Activated T-cell treated with anti-CD3 and anti-CD28 coated beads, Interleukin-2, amount 50 U/mL, for 48 hours (primary cell): Measurements from ENCODE around the gene TANGO6.

Experiments used
- DNase-seq, 2 experiments: peaks; one replicate each; pipeline ENCODE4 v3.0.0-alpha.2; 2020

TANGO6 gene

DNA sequence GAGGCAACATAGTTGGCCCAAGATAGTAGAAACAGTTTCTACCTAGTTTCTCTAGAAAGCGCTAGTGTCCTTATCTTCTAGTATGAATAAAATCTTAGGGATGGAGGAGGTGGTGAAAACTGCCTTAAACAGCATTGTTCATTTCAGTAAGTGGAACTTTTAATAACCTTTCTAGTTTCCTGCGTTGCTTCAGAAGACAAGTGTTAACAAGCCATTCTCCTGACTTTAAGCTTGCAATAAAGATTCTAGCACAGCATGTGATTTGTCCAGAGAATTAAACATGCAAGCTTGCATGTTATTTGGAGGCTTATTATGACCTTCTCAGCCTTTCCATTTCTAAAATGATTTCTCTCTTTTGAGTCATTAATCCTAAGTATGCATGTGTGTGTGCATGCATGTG is 72.3 kb downstream of the TANGO6 start:
- DNase-seq: no peak

DNA sequence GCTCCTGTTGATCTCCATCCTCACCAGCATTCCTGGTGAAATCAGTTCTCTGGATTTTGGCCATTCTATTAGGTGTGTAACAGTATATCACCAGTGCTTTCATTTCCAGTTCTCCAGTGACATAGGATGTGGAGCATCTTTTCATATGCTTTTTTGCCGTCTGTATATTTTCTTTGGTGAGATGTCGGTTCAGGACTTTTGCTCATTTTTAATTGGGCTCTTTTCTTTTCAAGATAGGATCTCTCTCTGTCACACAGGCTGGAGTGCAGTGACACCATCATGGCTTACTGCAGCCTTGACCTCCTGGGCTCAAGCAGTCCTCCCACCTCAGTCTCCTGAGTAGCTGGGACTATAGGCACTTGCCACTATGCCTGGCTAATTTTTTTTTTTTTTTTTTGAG is 74.2 kb downstream of the TANGO6 start:
- DNase-seq: no peak

DNA sequence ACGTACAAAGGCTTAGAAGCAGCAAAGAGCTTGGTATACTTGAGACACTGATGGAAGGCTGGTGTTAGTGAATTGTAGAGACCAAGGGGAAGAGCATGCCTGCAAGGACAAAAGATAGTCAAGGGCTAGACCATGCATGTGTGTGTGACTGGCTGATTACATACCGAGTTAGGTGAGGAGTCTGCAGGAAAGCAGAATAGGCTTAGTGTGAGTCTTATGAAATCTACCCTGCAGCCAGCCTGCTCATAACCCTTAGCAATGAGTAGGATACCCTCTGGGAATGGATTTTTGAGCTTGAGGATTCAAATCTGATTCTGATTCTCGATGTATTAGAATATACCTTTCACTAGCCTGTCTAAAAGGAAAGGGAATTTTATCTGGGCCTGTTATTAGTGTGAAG is 77.0 kb downstream of the TANGO6 start:
- no peak for DNase-seq

DNA sequence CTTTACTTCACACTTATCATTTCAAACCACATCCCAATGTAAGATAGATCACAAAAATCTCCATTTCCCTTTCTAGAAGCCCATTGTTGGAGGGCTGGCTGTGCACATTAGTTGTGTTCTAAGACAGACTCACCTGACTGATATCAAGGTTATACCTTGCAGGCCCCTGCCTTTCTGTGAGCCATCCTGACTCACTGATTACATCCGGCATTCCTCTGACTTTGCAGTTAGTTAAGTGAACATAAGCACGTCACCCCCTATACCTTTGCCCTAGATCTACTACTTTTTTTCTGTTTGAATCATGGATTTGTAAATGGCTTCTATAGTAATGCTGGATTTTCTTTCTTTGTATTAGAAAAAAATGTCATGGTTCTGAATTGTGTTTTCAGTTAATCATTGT is 78.3 kb downstream of the TANGO6 start:
- DNase-seq: no peak

DNA sequence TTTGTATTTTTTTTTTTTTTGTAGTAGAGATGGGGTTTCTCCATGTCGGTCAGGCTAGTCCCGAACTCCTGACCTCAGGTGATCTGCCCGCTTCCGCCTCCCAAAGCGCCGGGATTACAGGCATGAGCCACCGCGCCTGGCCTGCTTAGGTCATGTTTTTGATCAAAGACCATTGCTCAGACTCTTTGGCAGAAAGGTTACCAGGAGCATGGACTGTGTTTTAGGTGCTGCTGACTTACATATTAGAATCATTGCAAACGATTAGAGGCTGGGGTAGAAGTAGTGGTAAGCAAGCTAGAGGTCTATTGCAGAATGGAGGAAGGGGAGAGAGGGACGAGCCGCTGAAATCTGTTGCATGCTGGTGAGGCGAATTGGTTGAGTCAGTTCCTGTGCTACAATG is 79.8 kb downstream of the TANGO6 start:
- DNase-seq: no peak

DNA sequence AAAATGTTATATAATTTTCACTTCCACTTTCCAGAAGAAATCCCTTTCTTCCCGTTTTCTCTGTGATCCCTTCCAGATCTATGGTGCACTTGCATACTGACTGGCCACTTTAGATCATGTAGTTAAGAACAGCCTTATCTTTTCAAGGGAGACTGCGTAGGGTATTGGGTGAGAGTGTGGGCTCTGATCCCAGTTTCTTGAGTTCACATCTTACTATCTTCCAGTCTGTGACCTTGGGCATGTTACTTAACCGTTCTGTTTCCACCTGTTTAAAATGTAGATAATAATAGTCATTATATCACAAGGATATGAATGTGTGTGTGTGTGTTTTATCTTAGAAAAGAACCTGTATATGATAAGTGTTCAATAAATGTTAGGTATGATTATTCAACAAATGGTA is 83.7 kb downstream of the TANGO6 start:
- no peak for DNase-seq

DNA sequence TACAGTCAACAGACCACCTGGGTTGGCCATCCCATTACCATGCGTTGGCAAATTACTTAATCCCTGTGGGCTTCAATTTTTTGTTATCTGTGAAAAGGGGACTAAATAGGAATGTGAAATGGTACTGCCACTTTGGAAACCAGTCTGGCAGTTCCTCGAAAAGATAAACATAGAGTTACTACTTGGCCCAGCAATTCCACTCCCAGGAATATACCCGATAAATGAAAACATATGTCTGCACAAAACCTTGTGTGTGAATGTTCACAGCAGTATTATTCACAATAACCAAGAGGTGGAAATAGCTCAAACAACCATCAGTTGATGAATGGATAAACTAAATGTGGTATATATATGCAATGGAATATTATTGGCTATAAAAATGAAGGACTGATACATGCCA is 87.9 kb downstream of the TANGO6 start:
- DNase-seq: no peak

DNA sequence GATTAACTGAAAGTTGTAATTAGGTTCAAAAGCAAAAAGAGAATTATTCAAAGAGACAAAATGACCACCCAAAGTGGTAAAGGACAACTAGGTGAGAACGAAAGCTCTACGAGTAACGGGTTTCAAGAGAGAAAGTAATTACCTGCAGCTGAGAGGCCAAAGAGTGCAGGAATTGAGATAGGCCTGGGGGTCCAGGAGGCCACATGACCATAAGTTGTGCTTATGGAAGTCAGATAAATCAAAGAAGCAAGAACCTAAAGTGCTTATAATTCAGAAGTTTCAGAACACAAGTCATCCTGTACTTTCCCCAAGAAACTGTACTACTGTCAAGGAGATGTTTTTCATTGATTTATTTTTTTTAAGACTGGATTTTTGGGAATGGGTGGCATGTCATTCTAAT is 91.1 kb downstream of the TANGO6 start:
- DNase-seq: no peak

DNA sequence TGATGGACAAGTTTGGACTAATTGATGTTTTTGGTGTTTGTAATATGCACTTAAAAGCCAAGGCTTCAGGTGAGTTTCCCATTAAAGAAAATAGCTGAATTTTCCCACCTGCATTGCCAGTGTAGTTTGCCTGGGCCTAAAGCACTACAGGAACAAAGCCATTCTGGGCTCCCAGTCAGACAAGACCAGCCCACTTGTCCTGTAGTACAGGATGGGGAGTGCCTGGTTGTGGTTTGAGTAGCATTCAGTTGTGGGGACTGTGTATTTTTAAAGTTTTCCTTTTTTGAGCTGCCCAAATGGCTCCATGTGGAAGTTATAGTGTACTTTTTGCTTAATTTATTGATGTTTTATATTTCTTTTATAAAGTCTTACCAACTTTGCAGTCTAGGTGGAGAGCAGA is 91.7 kb downstream of the TANGO6 start:
- no peak for DNase-seq

DNA sequence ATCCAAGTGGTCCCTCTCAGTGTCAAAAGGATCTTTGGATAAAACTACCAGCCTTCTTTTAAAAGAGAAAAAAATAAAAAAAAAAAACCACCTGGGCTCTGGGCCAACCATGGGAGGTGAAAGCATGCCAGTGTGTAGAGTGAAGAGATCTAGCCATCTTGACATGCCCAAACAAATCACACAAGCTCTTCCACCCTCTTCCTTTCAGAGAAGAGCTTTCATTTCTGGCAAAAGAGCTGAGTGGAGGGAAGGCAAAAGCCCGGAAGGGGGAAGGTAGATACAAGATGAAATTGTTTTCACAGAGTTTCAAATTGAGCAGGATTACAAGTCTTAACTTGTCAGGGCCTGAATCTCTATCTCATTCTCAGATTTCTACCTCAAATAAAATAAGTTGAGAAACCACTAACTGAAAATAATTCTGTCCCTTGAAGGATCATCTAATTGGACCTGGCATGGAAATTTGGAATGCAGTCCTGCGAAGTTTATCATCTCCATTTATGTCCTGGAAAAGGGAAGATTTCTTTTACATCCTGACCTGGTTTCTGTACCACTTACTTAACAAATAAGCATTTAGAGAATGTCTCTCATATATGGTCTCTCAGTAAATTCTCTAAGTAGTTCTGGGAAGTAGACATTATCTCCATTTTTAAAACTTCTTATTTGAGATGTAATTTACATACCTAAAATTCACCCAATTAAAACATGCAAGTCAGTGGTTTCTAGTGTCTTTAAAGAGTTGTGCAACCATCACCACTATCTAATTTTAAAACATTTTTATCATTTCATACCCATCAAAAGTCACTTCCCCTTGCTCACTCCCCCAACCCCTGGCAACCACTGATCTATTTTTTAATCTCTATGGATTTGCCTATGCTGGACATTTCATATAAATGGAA is 93.7 kb downstream of the TANGO6 start:
- no peak for DNase-seq

DNA sequence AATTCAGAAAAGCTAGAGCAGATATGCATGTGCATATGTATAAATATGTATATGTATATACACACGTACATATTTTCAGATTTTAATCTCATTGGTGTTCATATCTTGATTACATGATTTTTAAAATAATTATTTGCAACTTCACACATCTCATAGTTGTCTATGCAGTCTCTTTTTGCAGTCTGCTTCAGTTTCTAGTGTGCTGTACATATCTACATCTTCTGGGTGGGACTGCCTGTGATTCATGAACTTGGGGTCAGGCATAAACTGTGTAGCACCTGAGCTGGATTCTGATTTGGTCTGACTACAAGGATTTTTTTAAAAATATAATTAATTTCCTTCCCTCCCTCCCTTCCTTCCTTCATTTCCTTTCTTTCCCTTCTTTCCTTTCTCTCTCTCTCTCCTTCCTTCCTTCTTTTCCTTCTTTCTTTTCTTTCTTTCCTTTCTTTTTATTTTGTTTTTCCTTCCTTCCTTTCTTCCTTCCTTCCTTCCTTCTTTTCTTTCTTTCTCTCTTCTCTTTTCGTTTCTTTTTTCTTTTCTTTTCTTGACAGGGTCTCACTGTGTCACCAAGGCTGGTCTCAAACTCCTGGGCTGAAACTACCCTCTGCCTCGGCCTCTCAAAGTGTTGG is 96.5 kb downstream of the TANGO6 start:
- DNase-seq: no peak

DNA sequence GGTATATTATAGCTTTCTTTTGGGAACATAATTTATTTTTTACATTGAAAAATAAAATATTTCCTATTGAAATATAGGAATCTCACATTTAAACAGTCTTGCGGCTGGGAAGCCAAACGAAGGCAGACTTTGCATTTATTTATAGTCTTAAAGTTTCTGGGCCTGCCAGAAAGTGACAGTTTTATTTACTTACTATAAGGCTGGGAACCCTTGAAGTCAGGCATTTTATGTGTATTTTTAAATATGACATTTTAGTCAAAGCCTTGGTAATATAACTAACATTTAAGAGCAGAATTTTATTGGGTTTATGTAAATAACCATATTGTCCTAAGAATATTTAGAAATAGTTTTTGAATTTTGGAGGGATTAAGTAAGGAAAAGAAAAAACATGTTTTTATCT is 97.5 kb downstream of the TANGO6 start:
- DNase-seq: no peak

DNA sequence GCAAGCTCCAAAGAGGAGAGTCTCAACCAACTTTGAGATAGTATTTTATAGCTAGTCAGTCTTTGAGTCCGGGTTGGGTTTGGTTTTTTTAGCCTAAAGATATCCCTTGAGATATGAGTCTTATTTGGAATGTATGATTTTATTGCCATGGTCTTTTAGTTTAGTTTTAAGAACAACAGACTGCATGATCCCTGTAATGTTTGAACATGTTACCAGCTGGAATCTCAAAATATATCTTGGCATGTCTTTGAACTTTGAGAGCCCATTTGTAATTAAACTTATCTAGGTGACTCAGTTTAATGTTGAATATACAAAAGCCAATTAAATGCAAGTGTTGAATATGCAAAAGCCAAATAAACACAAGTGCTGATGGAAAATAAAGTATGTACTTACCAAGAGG is 100.6 kb downstream of the TANGO6 start:
- DNase-seq: no peak

DNA sequence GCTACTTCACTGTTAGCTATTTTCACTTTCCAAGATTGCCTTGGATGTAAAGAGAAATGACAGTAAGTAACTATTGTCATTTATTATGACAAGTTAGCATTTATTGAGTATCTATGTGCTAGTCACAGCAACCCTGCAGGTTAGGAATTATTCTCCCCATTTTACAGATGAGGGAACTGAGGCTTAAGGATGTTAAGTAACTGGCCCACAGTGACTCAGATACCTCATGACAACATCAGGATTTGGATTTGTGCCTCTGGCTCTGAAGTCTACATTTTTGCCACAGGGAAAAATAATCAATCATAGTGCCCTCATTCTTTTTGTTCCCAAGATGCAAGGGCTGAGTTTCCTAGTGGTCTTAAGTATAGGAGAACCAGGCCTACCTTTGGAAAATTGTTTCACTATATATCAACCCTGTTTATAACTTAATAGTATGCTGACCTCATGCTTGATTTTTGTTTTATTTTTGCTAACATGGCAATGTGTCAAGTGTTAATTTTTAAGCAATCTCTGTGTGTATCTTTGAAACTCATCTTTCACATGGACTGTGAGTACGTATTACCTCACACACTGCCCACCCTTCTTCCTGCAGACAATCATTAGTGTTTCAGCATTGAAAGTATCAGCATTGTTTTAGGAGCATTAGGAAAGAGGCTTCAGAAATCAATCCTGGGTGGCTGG is 105.0 kb downstream of the TANGO6 start:
- no peak for DNase-seq

DNA sequence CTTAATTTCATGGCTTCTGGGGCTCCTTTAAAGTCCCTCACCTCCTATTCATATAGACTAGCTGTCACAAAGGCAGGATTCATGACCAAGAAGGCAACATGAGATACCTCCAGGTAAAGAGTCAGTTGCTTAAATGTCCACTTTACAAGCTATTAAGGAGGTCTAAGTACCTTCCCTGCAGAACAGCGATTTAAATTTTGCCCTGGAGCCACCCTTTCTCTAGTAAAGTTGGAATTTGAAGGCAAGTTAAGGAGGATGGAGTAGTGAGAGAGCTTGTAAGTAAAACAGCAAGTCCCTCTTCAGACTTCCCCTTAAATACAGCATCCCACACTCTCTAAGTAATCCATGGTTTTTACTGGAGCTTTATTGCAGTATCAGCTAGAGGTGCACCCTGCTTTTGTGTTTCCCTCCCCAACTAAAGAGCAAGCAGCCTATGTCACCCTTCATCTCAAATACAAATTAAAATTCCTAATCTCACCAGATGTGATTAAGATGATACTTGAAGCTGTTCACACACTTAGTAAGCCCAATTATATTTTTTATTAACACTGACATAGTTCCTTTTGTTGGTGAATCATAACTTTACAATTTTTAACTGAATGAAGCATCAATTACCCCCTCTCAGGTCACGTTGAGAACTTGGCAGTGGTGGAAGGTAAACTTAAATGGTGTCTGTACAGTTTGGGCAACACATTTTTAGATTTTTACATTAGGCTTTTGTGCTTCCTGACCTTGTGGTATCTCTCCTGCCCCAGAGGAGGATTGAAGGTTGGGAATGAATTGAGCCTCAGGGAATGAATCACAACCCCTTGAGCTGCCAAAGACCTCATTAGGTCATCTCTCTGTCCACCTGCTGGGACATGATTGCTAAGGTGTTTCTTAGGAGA is 108.9 kb downstream of the TANGO6 start:
- no peak for DNase-seq

DNA sequence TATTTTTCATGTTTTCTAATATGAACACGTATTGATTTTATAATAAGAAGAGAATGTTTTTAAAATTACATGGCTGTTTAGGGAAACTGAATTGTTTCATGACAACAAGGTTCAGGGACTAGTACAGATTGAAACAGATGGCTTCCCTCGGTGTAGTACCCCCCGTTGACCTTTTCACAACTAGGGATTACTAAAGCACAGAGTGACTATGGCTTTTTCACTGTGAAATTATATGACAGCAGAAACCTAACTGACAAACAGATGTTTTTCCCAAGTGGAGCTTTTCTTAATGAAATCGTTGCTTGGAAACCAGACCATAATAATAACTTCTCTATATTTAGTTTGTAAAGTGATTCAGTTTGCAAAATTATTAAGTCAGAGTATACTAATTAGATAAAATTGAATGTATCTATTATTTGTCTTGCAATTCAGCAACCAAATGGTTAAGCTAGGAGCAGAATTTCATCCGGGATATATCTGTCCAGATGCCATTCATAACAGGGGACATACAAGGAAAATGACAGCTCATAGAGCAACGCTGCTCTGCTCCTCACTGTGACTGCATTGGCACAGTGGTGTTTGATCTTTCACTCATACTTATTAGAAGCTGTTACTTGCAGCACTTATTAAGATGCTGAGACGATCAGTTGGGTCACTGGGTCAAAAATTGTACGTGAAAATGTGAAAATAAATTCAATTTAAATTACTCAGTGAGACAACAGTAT is 111.7 kb downstream of the TANGO6 start:
- DNase-seq: no peak

DNA sequence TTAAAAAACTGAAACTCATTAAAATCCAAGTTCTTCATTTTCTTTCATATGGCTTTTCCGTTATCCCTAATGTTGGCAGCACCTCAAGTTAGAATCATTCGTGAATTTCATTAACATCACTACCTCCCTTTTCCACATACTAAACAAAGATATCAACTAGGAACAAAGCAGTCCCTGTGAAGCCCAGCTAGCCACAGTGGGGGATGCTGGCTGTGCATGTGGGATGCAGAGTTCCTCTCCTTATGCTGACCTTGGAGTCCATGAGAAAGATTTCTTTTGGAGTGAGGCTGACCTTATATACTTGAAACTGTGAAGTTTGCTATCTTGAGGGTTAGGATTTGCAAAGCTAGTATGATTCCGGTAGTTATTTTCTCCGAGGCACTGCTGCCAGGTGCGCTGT is 117.6 kb downstream of the TANGO6 start:
- DNase-seq: no peak

DNA sequence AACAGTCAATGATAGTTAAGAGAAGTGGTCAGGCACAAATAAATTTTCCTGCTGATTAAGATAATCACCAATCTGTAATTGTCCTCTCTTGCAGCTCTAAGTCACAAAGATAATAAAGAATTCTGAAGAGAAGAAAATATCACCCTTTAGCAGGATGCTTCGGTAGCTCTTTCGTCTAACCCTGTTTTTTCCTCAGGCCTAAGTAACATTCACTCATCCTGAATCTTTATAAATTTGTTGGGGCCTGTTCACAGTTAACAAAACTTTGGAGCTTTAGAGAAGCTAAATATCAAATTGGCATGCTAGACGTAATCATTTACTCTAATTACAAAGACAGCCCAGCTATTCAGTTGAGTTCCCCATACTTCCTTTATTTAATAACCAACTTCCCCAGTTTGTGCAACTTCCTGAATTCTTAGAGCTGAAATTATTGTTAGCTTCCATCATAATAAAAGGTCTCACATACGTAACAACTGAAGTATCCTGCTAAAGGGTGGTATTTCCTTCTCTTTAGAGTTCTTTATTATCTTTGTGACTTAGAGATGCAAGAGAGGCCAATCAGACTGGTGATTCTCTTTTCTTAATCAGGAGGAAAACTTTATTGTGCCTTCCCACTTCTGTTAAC is 118.6 kb downstream of the TANGO6 start:
- DNase-seq: no peak

DNA sequence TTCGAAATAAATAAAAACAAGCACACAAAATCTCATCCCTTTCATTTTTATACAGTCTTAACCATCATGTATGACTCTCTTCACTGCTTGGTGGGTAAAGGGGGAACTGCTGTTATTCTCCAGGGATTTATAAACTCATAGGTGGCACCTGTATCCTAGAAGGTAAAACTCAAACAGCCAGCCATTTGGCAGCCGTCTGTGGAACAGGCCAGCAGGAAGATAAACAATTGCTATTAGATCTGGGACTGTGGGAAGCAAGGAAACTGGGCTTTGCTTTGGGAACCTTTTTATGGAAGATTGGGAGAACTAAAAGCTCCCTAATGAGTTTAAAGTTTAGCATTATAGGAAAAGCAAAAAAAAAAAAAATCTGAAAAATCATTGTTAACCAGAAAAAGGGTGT is 126.0 kb downstream of the TANGO6 start:
- no peak for DNase-seq

DNA sequence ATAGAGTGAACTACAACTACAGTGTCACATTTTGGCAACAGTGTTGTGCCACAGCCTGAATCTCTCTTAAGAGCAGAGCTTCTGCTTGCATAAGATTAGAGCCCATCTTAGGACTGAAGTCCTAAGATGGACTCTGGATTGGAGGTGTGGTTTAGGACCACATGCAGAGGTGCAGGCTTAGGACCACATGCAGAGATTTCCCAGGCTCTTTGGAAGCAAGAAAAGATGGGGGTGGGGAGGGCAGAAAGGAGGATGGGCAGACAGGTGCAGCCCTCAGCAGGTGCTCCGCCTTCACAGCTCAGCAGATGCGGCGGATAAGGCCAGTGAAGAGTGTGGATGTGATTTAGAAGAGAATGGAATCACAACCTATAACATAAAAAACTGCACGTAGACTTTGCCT is 128.7 kb downstream of the TANGO6 start:
- no peak for DNase-seq

DNA sequence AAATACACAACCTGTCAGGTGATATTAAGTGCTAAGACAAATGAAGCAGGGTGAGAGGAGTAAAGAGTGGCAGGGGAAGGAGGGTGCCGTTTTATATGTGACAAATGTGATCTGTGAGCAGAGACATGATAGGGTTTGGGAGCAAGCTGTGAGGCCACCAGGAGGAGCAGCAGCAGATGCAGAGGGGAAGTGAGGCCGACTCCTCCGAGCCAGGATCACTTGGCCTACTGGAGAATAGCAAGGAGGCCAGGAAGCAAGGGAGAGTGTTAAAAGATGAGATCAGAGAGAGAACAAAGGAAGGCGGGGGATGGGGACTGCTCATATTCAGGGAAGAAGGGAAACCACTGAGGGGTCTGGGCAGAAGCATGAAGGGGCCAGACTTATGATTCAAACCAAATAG is 129.4 kb downstream of the TANGO6 start:
- DNase-seq: no peak

DNA sequence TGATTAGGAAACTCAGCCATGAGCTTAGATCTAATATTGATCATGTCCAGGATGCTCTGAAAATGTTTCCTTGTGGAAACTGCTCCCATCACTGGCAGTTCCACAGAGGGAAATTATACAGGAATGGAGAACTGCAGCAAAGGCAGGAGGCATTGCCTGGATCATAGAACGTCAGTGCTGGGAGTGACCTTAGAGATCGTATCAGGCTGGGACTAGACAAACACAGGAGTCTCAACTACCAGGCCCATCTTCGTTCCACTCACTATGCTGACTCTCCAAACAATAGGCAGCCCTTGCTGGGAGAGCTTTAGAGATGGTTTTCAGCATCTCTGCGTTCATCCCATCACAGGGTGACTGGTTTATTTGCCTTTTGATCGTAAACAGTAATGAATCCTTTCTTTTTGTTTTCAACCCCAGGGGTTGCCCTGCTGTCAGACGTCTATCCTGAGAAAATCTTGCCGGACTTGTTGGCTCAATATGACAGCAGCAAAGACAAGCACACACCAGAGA is 130.3 kb downstream of the TANGO6 start:
- no peak for DNase-seq
